Esophagus muscularis mucosa (tissue), 4 donors: ENCODE data around the gene ETV3. TPM values are rescaled to one million over a fixed set of nuclear protein-coding genes. Genes with fewer than 3 reads are reported as not detected.

Source experiments
- DNase-seq: peaks from one replicate; pipeline ENCODE4 v3.0.0-alpha.2; 2017; ENCODE audit errors: extremely low spot score
- H3K27ac ChIP-seq, 4 donors: fragments of 200-600 bp; sonication (generic); replicated peaks in 1 of 4; 1 replicate in 3 of 4; 2 replicates in 1 of 4; pipeline ENCODE4 v1.5.1; 2016 to 2019; ENCODE audit warnings: mild to moderate bottlenecking in 1 of 4
- H3K27me3 ChIP-seq, 4 donors: fragments of 200-600 bp; sonication (generic); one replicate each; pipeline versions ENCODE4 v1.5.1 to v1.6.0; 2016 to 2019
- H3K36me3 ChIP-seq, 4 donors: fragments of 200-600 bp; sonication (generic); one replicate each; pipeline ENCODE4 v1.5.1; 2016 to 2019
- H3K4me1 ChIP-seq, 4 donors: fragments of 200-600 bp; sonication (generic); one replicate each; pipeline ENCODE4 v1.5.1; 2016 to 2019
- H3K4me3 ChIP-seq, 4 donors: fragments of 200-600 bp; sonication (generic); 1 replicate in 2 of 4; 2 replicates in 2 of 4; pipeline ENCODE4 v1.5.1; 2016 to 2019; ENCODE audit warnings: mild to moderate bottlenecking in 4 of 4, moderate library complexity in 1 of 4
- H3K9me3 ChIP-seq, 4 donors: fragments of 200-600 bp; sonication (generic); 1 replicate in 3 of 4; 2 replicates in 1 of 4; pipeline ENCODE4 v1.5.1; 2016 to 2019
- CTCF ChIP-seq, 3 experiments: fragments of 200-600 bp in 2 of 3; fragments of 450-650 bp in 1 of 3; sonication (generic) in 2 of 3; IDR thresholded peaks; one replicate each; pipeline ENCODE4 v1.5.1; 2017 to 2019; ENCODE audit warnings: antibody characterized with exemption in 3 of 3, mild to moderate bottlenecking in 2 of 3, moderate library complexity in 1 of 3
- EP300 ChIP-seq: sonication (generic); formaldehyde crosslinking; IDR thresholded peaks from one replicate; pipeline ENCODE4 v1.6.1; 2017; ENCODE audit warnings: antibody characterized with exemption
- POLR2A ChIP-seq: fragments of 450-650 bp; IDR thresholded peaks from one replicate; pipeline ENCODE4 v1.6.1; 2017; ENCODE audit warnings: antibody characterized with exemption, moderate library complexity, mild to moderate bottlenecking, low read depth
- POLR2AphosphoS5 ChIP-seq, 2 donors: sonication (generic); formaldehyde crosslinking; IDR thresholded peaks; one replicate each; pipeline ENCODE4 v1.6.1; 2017; ENCODE audit warnings: antibody characterized with exemption in 2 of 2
- WGBS: methylation state at CpG from one replicate; pipeline ENCODE4 v1.1.5; 2018; 5-methylcytosine and 5-hydroxymethylcytosine counted together
- intact Hi-C: fragments of 100-400 bp; cut with DNase I; formaldehyde crosslinking; loops from one replicate; pipeline ENCODE4 v1.15.1; 2023
- total RNA-seq, 4 donors: library from RNA; depleted of rRNA; stranded (reverse); fragments of >200 nt; gene quantifications; one replicate each; pipeline versions ENCODE4 v1.1.0 to v1.2.1, GENCODE V29; 2016

Gene ETV3
- total RNA-seq, 4 donors from 2014 or later: 16.6 to 20.0 (median 19.2) TPM

GRCh38 chr1:157115851-157116736 lies 22.1 kb downstream of the ETV3 start:
- Histone ChIP-seq H3K9me3 (no peaks in the 10 kb centered on the region), H3K36me3 (no peaks in the 10 kb centered on the region), H3K4me1 (no peaks in the 10 kb centered on the region), H3K4me3 (no peak overlapping the region), H3K27me3 (peaks cover 0 to 31% (median 0%) of the 10 kb centered on the region in 4 donors), H3K27ac (no peak overlapping the region)
- WGBS: 79% methylated on average over 16 of the region's 16 CpGs
- intact Hi-C loops: no loop called here
- DNase-seq: no peak
- TF ChIP-seq POLR2A (no peak), EP300 (no peak), POLR2AphosphoS5 (IDR thresholded peaks at IDR 0.05) (no peak), CTCF (IDR thresholded peaks at IDR 0.05) (no peak)

- TF ChIP-seq EP300: no peak
- TF ChIP-seq POLR2A: no peak
- no peak for TF ChIP-seq CTCF (IDR thresholded peaks at IDR 0.05)
- no peak for TF ChIP-seq POLR2AphosphoS5 (IDR thresholded peaks at IDR 0.05)
- Histone ChIP-seq H3K4me3 (no peak overlapping the region), H3K9me3 (no peaks in the 10 kb centered on the region), H3K27ac (no peak overlapping the region), H3K4me1 (no peaks in the 10 kb centered on the region), H3K27me3 (peaks cover 0 to 37% (median 0%) of the 10 kb centered on the region in 4 donors), H3K36me3 (no peaks in the 10 kb centered on the region)
- DNase-seq: no peak
- 58% methylated on average over 3 of the region's 3 CpGs for WGBS
- intact Hi-C loops: no loop called here
Measured at GRCh38 chr1:157115429-157115838, 22.8 kb downstream of the ETV3 start.

GRCh38 chr1:157114183-157115121 lies 23.7 kb downstream of the ETV3 start:
- 82% methylated on average over 12 of the region's 18 CpGs for WGBS
- Histone ChIP-seq H3K4me3 (no peak overlapping the region), H3K36me3 (no peaks in the 10 kb centered on the region), H3K4me1 (no peaks in the 10 kb centered on the region), H3K27ac (no peak overlapping the region), H3K27me3 (peaks cover 0 to 47% (median under 1%) of the 10 kb centered on the region in 4 donors), H3K9me3 (no peaks in the 10 kb centered on the region)
- intact Hi-C loops: no loop called here
- no peak for DNase-seq
- TF ChIP-seq POLR2AphosphoS5 (IDR thresholded peaks at IDR 0.05): no peak
- TF ChIP-seq CTCF (IDR thresholded peaks at IDR 0.05): no peak
- no peak for TF ChIP-seq EP300
- no peak for TF ChIP-seq POLR2A

- intact Hi-C loops: no loop called here
- no peak for TF ChIP-seq POLR2A
- no peak for TF ChIP-seq POLR2AphosphoS5 (IDR thresholded peaks at IDR 0.05)
- no peak for TF ChIP-seq CTCF (IDR thresholded peaks at IDR 0.05)
- TF ChIP-seq EP300: no peak
- H3K9me3 ChIP-seq: no peaks in the 10 kb centered on the region
- H3K4me1 ChIP-seq: no peaks in the 10 kb centered on the region
- no peak overlapping the region for H3K4me3 ChIP-seq
- no peak overlapping the region for H3K27ac ChIP-seq
- no peak for DNase-seq
- H3K27me3 ChIP-seq: peaks cover 0 to 55% (median 4%) of the 10 kb centered on the region in 4 donors
- no peaks in the 10 kb centered on the region for H3K36me3 ChIP-seq
- 75% methylated on average over 3 of the region's 3 CpGs for WGBS
Measured at GRCh38 chr1:157113631-157114030, 24.6 kb downstream of the ETV3 start.
